SH-SY5Y (cell line): ENCODE measurements around the gene FLNB.

Experiments
- GATA2 ChIP-seq: IDR thresholded peaks from 2 replicates; pipeline ENCODE4 v1.6.1; 2011; ENCODE audit warnings: mild to moderate bottlenecking, low read depth, low read length
- GATA3 ChIP-seq: IDR thresholded peaks from 2 replicates; pipeline ENCODE4 v1.6.1; 2011; ENCODE audit warnings: low read depth, mild to moderate bottlenecking, low read length, moderate library complexity

GRCh38 chr3:58071480-58071971 is 63.3 kb downstream of the FLNB start:
- no peak for TF ChIP-seq GATA2
- no peak for TF ChIP-seq GATA3
